GM19397 (cell line): Measurements from ENCODE around the gene CAMKK2.
A peak's percentile ranks its signal among the peaks of the same experiment; 100 is the strongest.
"Not testable (repeated sequence)": the region's sequence is repeated elsewhere in the genome, so short reads cannot be mapped to it uniquely, and the experiment has no call there.

Experiments
- ATAC-seq: cut with Tn5 transposase; IDR thresholded peaks from one replicate; pipeline ENCODE4 v1.9.1; 2021; ENCODE audit warnings: mild to moderate bottlenecking, moderate library complexity; ENCODE audit not compliant: unreplicated experiment

The CAMKK2 gene

DNA sequence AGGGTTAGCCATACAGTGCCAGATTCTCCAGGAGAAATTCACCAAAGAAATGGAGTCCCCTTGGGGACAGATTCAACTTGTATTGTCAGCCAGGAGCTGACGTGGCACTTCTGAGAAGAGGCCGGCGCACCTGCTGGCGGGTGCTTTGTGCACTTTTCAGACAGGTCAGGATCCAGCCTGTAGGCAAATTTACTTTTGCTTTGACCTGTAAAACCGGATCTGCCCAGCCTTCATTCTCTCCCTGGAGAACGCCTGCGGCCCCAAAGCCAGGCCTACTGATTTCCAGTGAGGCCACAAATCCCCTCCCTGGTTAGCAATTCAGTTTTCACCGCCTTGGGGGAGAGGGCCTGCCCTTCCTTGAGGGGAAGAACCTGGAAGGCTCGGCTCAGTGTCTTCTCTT, 69.2 kb downstream of the CAMKK2 start:
- no peak for ATAC-seq

- not testable (repeated sequence) for ATAC-seq
These were observed 69.6 kb downstream of the CAMKK2 start for GRCh38 chr12:121226871-121227270.

GRCh38 chr12:121226399-121226798, 70.1 kb downstream of the CAMKK2 start:
- no peak for ATAC-seq

DNA sequence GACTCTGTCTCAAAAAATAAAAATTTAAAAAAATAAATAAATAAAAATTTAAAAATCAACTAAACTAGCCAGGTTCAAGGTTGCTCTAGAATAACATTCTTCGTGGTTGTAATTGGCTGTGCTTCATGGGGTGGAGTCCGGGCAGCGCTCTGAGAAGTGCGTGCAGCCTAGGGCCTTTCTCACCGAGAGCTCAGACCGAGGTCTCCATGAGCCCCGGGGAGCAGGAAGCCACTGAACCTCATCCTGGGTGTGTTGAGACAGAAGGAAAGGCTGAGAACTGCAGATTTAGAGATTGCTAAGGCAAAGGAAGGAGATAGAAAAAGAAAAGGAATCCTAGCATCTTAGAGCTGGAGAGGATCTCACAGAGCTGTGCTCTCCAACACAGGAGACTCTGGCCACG, 71.9 kb downstream of the CAMKK2 start:
- ATAC-seq: no peak

GRCh38 chr12:121223292-121224285, 72.9 kb downstream of the CAMKK2 start:
- peak; percentile 46 for ATAC-seq

GRCh38 chr12:121222847-121223246, 73.7 kb downstream of the CAMKK2 start:
- no peak for ATAC-seq

DNA sequence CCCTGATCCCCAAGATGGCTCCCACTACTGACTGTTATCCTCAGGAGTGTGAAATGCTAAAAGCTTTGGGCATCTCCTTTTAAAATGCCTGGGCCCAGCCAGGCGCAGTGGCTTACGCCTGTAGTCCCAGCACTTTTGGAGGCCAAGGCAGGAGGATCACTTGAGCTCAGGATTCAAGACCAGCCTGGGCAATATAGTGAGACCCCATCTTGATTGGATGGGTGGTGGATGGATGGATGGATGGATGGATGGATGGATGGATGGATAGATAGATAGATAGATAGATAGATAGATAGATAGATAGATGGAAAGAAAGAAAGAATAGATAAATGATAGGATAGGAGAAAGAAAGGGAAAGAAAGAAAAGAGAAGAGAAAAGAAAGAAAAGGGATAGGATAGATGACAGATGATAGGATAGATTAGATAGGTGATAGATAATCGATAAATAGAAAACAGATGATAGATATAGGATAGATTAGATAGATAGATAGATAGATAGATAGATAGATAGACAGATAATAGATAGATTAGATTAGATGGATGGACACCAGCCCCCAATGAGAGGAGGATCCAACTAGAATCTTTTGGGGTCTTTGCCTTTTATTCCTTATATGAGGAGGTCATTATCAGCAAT, 77.0 kb downstream of the CAMKK2 start:
- ATAC-seq: no peak

- ATAC-seq: no peak
These were observed 77.7 kb downstream of the CAMKK2 start for GRCh38 chr12:121218588-121219352.

DNA sequence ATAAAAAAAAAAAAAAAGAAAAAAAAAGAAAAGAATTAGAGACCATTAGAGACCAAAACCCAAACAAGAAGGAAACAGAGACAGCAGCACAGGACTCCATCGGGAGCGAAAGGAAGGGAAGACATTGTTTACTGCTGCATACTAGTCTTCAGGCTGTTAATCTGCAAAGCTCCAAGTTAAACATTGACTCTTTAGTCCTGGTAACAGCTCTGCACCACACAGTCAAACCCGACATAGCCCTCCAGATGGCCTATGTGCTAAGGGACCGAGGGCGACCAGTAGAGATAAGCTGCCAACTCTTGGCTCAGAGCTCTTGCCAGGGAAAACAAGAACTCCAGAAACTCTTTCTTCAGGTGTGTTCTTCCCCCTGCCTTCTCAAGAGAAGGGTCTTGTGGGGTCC, 78.7 kb downstream of the CAMKK2 start:
- no peak for ATAC-seq

DNA sequence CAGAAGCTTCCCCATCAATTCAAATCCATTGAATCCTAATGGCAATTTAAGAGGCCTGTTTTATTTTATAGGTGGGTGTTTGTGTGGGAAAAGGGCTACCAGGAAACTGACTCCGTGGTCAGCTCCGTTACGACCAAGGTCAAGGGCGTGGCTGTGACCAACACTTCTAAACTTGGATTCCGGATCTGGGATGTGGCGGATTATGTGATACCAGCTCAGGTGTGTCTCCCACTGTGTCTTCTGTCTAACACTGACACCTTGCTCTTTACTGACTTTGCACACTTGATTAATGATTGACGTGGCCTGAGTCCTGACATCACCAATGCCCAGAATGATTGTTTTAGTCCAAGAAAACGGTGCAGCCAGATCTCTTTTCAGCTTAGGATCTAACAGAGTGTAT, 79.4 kb downstream of the CAMKK2 start:
- no peak for ATAC-seq

DNA sequence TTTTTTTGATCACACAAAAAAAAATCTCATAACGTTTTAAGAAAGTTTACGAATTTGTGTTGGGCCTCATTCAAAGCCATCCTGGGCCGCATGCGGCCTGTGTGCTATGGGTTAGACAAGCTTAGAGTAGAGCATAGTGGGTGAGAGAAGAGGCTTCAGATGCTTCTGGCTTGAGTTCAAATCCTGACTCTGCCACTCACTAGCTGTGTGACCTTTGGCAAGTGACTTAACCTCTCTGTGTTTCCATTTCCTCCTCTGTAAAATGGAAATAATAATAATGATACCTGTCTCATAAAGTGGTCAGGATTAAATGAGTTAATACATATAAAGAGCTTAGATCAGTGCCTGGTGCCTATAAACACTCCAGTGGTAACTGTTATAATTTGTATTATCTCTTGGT, 80.4 kb downstream of the CAMKK2 start:
- ATAC-seq: no peak

DNA sequence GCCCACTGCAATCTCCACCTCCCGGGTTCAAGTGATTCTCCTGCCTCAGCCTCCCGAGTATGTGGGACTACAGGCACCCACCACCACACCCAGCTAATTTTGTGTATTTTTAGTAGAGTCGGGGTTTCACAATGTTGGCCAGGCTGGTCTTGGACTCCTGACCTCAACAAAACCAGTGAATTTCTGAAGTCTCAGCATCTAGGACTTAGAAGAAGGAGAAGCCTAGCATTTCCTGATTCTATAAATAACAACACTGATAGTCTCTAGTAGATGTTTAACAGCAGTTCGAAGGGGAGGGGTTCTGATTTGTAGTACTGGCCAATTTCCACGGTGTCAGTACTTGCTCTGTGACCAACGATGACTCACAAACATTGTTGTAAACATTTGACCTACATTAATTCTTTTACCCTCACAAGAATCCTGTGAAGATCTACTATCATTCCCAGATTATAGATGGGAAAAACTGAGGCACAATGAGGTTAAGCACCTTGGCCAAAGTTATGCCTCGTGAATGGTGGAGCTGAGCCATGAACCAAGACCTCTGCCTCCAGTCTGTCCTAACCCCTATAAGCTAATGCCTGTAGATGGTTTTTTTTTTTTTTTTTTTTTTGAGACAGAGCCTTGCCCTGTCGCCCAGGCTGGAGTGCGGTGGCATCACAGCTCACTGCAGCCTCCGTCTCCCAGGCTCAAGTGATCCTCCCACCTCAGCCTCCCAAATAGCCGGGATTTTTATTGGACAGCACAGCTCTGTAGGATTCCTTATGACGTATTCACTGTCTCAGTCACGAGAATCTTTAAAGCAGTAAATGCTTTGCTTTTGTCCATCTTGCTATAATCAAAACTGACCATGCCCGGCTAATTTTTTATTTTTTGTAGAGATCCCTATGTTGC, 81.4 kb downstream of the CAMKK2 start:
- no peak for ATAC-seq

GRCh38 chr12:121214166-121214777, 82.2 kb downstream of the CAMKK2 start:
- ATAC-seq: no peak

DNA sequence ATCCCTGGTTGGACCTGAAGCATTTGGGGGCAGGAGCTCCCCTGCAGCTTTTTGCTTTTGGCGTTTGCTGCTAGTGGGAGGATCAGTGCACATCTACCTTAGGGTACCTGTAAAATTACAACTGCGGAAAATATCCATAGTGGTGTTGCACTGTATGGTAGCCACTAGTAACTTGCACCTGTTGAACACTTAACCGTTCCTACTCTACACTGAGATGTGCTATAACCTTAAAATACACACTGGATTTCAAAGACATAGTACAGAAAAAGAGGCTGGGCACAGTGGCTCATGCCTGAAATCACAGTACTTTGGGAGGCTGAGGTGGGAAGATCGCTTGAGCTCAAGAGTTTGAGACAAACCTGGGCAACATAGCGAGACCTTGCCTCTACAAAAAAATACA, 83.6 kb downstream of the CAMKK2 start:
- ATAC-seq: no peak

DNA sequence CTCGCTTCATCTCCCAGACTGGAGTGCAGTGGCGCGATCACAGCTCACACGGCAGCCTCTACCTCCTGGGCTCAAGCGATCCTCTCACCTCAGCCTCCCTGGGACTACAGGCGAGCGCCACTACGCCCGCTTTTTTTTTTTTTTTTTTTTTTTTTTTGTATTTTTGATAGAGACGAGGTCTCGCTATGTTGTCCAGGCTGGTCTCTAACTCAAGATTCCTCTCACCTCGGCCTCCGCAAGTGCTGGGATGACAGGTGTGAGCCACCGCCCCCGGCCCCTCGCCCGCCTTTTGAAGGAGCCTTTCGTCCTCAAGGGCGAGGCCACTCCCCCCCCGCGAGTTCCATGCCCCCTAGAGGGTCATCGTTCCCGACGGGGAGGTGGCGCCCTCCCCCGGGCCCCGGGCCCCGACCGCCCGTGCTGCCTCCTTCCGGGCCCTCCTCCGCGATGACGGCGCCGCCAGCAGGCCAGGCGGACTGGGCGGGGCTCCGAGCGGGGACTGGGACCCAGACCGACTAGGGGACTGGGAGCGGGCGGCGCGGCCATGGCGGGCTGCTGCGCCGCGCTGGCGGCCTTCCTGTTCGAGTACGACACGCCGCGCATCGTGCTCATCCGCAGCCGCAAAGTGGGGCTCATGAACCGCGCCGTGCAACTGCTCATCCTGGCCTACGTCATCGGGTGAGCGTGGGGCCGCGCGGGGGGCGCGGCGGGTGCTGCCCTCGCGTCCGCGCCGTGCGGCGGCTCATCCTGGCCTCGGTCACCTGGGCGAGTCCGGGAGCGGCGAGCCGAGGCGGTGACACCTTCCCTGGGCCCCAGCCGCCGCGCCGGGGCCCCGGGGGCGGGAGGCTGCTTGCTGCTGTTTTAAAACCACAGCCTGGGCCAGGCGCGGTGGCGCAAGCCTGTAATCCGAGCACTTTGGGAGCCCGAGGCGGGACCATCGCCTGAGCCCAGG, 86.6 kb downstream of the CAMKK2 start, which contains the start of gene P2RX4:
Gene P2RX4, plus strand, starts transcription at position 506 of the 949 bp plus-strand sequence. Its CDS starts 36 bp downstream, at position 542.
- ATAC-seq: peak; percentile 81

- ATAC-seq: no peak
These were observed 87.3 kb downstream of the CAMKK2 start for GRCh38 chr12:121209221-121209620.

GRCh38 chr12:121208571-121208970, 87.9 kb downstream of the CAMKK2 start:
- ATAC-seq: not testable (repeated sequence)

DNA sequence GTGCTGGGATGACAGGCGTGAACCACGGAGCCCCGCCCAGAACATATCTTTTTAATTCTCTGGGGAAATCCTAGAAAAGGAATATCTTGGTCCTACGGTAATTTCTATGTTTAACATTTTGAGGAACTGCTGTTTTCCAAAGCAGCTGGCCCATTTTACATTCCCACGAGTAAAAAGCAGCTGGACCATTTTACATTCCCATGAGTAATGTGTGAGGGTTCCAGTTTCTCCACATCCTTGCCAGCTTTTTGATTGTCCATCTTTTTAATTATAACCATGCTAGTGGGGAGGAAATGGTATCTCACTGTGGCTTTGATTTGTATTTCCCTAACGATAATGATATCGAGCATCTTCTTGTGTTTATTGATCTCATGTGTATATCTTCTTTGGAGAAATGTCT, 91.0 kb downstream of the CAMKK2 start:
- no peak for ATAC-seq

GRCh38 chr12:121203482-121203881, 93.0 kb downstream of the CAMKK2 start:
- ATAC-seq: no peak
